ENCODE measurements around the gene ARHGEF16.
A peak's percentile ranks its signal among the peaks of the same experiment; 100 is the strongest.

ARHGEF16 gene

GRCh38 chr1:3453891-3454810 lies at the start of gene ARHGEF16:
TSS of gene ARHGEF16 (plus strand) at chr1:3454665. CDS start at chr1:3463085, 8,420 bp downstream.
- peak; percentile 78 to 83 for DNase-seq

GRCh38 chr1:3404801-3405200 lies 49.7 kb upstream of the ARHGEF16 start:
- DNase-seq: no peak

- no peak for DNase-seq
Observed at GRCh38 chr1:3405491-3405890, 49.0 kb upstream of the ARHGEF16 start.

GRCh38 chr1:3405974-3406867 lies 48.2 kb upstream of the ARHGEF16 start:
- DNase-seq: no peak

- DNase-seq: no peak
Observed at GRCh38 chr1:3407021-3407420, 47.4 kb upstream of the ARHGEF16 start.

- no peak for DNase-seq
Observed at GRCh38 chr1:3408751-3409266, 45.7 kb upstream of the ARHGEF16 start.

- no peak for DNase-seq
Observed at GRCh38 chr1:3409366-3410141, 44.9 kb upstream of the ARHGEF16 start.

- peak in 1 of 2 experiments; percentile 29 for DNase-seq
Observed at GRCh38 chr1:3410142-3410925, 44.1 kb upstream of the ARHGEF16 start.

GRCh38 chr1:3411806-3412205 lies 42.7 kb upstream of the ARHGEF16 start:
- DNase-seq: no peak

- DNase-seq: no peak
Observed at GRCh38 chr1:3412376-3412775, 42.1 kb upstream of the ARHGEF16 start.

- no peak for DNase-seq
Observed at GRCh38 chr1:3413975-3414710, 40.3 kb upstream of the ARHGEF16 start.

- DNase-seq: no peak
Observed at GRCh38 chr1:3415260-3416090, 39.0 kb upstream of the ARHGEF16 start.

GRCh38 chr1:3417082-3417739 lies 37.3 kb upstream of the ARHGEF16 start:
- DNase-seq: no peak

GRCh38 chr1:3417934-3418333 lies 36.5 kb upstream of the ARHGEF16 start:
- DNase-seq: no peak

- DNase-seq: no peak
Observed at GRCh38 chr1:3418600-3418999, 35.9 kb upstream of the ARHGEF16 start.

- no peak for DNase-seq
Observed at GRCh38 chr1:3419415-3420204, 34.9 kb upstream of the ARHGEF16 start.

- DNase-seq: no peak
Observed at GRCh38 chr1:3420218-3420951, 34.1 kb upstream of the ARHGEF16 start.

- no peak for DNase-seq
Observed at GRCh38 chr1:3422638-3423037, 31.8 kb upstream of the ARHGEF16 start.
